ENCODE measurements around the gene TRPV3.
"Not testable (repeated sequence)": the region's sequence is repeated elsewhere in the genome, so short reads cannot be mapped to it uniquely, and the experiment has no call there.

Gene TRPV3

DNA sequence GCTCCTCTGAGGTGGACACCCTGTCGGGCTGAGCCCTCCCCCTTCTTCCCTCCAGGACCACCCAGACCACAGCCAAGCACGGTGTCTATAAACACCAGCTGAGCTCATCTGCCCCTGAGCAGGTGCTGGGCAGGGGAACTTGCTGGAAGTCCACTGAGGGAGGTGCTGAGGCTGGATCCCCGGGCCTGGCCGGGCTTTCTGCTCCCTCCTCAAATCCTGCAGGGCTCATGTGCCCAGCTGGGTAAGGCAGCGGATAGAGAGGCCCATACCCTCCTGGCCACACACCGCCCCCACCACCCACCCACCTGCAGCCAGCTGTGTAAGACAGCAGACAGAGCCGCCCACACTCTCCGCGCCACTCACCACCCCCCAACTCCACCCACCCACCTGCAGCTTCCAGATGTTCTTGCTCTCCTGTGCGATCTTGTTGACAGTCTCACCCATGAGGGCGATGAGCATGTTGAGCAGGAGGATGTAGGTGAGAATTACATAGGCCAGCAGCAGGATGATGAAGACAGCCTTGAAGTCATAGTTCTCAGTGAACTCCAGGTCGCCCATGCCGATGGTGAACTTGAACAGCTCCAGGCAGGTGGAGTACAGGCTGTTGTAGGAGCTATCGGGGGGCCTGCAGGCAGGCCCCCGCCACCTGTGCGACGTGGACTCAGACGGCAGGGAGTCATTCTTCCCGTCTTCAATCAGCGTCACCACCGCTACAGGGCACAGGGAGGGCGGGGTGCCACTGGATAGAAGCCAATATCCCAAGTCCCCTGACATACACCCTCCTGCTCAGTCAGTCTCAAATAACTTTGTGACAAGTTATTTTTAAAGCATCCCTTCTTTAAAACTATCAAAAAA lies 15.9 kb upstream of the TRPV3 start:
- DNase-seq (ENCODE audit: low read depth): no peak

DNA sequence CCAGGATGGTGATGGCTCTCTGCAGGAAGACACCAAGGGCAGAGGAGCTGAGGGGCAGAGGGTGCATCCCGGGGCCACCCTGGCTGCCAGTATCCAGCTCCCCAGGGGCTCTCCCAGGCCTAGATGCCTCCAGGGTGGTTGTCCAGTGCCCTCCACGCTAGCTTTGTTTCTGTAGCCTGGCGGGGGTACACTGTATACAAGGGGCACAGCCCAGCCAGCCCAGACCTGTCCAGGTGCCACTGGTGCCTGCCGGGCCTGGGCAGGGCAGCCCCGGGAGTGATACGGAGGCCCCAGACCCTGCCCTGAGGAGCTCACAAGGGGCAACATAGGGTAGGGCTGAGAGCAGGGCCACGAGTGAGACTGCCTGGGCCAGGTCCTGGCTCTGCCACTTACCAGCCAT lies 14.6 kb upstream of the TRPV3 start:
- DNase-seq (ENCODE audit: low read depth): no peak

DNA sequence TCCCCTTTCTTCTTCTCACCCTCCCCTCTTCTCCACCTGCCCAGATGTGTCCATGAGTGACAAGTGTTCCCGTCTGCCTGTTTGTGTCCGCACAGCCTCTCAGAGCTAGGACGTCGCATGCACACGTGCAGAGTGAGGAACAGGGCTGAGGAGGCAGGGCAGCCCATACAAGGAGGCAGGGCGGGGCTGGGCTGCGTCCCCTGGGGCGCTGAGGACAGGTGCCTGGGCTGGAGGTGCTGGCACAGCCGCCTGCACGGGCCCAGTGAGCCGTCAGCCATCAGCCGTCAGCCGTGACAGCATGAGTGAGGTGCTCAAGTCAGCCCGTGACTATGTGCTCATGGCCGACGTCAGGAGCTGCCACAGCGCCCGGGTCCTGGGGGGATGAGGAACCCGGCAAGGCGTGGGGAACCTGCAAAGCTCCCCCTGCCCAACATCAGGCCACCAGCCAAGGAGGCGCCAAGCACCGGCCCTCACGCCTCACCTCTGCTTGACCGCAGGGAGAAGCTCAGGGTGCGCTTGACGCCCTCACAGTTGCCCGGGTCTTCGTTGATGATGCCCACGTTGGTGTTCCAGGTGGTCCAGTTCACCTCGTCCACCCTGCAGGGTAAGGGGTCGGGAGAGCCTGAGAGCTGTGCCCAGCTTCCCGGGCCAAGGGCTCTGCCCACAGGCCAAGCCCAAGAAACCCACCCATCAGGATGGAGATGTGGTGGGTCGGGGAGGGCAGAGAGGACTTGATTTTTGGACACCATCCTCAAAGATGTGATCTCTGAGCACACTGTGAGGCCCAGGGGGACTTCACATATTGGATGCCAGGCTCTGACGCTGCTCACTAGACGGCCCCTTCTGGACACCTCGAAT lies 13.7 kb upstream of the TRPV3 start:
- no peak for DNase-seq (ENCODE audit: low read depth)

DNA sequence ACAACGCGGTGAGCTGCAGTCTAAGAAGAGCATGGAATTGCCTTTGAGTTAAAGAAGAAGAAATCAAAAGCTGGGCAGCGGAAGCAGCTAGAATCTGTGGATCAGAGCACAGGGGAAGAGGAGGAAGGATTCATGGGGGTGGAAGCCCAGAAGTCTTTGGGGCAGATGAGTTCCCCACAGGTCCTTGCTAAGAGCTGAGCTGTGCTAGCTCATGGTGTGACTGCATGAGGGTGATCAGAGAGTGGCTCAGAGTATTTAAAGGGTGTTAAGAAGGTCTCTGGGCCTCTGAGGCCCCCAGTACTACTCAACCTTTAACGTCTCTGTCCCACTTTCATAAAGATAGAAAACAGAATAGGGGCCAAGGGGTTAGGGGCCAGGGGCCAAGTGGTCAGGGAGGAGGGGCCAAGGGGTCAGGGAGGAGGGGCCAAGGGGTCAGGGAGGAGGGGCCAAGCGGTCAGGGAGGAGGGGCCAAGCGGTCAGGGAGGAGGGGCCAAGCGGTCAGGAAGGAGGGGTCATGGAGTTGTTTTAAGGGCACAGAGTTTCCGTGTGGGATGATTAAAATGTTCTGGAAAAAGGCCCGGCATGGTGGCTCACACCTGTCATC lies 12.0 kb upstream of the TRPV3 start:
- no peak for DNase-seq (ENCODE audit: low read depth)

DNA sequence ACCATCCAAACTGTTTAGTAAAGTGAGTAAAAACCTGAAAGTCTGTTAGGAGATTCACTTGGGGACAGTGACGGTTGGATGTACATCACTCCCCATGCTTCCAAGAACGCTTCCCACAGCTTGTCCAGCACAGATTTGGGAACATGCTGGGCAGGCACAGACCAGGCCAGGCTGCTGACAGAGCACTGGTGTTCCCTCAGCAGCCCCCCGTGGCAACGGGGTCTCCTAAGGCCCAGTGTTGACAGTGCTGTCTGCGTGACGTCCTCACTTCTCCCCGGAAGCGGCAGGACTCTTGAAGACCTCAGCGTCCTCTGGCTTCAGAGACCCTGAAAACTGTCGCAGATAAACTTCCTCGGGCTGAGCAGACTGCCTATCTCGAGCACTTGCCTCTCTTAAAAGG lies 8.9 kb upstream of the TRPV3 start:
- DNase-seq (ENCODE audit: low read depth): no peak

DNA sequence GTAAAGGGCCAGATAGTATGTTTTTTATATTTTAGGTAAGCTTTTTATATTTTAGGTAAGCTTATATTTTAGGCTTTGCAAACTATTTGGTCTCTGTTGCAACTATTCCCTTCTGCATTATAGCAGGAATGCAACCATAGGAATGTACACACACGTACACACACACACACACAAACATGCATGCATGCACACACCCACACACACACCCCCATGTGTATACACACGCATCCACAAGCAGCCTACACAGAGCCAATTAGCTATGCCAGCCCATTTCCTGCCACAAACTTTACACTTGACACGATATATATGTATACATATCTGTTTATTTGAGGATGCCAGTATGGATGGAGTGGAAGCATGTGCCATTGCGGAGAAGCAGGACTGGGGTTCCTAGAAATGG lies 7.5 kb upstream of the TRPV3 start:
- DNase-seq (ENCODE audit: low read depth): no peak

DNA sequence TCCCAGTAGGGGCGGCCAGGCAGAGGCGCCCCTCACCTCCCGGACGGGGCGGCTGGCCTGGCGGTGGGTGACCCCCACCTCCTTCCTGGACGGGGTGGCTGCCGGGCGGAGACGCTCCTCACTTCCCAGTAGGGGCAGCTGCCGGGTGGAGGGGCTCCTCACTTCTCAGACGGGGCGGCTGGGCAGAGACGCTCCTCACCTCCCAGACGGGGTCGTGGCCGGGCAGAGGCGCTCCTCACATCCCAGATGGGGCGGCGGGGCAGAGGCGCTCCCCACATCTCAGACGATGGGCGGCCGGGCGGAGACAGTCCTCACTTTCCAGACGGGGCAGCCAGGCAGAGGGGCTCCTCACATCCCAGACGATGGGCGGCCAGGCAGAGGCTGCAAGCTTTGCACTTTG lies 6.6 kb upstream of the TRPV3 start:
- not testable (repeated sequence) for DNase-seq (ENCODE audit: low read depth)

DNA sequence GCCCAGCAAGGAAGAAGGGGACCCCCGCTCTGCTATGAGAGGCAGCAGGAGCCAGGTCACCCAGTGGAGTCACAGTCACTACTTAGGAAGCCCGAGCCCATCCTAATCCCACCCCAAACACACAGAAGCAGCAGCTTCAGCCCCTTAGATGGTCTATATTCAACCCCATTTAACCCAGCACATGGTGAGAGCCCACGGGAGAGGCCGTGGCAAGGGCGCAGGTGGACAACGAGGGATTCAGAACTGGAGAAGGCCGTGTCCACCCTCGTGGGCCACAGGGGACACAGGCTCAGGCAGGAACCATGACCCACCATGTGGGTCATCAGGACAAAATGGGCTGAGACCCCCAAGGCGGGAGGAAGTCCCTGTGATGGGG lies 1.6 kb upstream of the TRPV3 start:
- no peak for DNase-seq (ENCODE audit: low read depth)

DNA sequence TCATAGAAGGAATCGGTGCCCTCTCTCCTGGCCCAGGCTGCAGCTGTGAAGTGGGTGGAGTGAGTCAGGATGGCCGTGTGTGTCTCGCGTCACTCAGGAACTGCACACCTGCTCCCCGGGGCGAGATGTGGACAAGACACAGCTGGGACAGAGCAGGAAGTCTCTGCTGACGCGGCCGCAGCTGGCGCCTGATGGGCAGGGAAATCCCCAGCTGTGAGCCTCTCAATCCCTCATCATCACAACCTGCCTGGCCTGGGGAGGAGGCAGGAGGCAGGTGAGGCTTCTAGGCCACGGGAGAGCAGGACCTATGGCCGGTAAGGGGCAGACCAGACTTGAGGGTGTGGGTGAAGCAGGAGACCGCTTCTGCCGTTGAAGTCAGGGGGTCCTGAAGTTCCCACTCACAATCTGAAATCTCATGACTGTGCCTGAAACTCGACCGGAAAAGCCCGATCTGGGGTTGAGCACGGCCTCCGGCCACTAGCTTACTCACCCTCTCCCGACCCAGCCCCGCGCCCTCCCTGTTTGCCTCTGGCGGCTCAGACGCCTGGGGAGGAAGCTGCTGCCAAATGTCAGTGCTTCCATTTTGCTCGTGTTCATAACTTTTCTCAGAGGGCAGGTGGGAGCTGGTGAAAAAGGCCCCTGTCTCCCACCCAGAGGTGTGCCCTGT lies 1.1 kb upstream of the TRPV3 start:
- DNase-seq (ENCODE audit: low read depth): peak; percentile 17

DNA sequence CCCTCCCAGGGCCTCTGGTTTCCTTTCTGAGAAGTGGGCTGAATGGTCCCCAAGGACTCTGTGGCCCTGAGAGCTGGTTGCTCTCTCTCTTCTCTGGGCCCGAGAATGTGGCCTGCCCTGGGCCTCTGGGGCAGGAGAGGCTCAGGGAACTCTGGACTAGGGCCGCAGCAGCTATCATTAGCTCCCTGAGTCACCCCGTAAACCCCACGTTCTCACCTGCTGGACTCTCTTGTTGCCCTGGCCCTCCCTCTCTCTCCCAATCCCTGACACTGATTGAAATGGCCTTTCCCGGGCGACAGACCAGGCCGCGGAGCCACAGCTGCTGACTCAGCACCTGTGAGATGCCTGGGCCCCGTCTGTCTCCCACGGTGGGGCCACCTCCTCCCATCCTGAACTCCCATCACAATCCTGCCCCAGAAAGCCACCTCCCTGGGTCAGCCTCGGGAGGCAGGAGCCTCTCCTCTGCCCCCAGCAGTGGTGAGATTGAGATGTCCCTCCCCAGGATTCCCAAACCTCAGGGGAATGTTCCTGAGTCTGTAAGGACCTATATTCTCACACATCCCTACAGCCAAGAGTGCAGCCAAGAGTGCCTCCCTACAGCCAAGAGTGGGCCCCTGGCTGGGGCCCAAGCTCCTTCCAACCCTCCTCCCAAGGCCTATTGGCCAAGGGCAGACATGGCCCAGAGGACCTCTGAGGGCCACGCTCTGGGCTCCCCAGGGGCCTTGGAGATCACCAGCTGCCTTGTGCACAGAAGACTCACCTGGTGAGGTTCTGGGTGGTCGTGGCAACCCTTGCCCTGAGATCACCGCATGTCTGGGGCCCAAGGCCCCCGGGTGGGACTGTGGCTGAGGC lies 470 bp downstream of the TRPV3 start:
- no peak for DNase-seq (ENCODE audit: low read depth)

DNA sequence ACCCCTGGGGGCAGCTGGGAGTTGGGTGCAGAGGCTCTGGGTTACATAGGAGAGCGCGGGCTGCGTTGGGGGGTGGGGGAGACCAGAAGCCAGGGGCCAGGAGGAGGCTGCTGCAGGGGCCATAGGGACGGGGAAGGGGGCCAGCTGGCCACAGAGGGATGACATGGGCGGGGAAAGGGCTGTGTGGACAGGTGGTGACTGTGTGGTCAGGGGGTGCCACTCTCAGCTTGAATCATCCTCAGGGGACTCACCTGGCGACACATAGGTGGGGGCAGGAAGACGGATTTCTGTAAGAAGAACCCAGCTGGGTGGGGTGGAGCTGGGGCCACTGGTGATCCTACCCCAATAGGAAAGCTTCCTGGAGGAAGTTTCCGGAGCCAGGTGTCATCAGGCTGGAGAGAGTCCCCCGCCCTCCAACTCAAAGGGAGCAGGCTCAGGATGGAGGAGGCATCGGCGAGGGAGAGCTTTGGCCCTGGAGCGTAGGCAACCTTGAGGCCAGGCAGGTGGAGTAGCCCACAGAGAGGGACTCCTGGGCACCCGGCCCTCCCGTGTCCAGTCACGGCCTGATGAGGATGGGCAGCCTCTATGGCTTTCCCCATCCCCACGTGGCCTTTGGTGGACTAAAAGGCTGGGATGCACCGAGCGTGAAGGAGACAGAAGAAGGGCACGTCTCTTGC lies 1.2 kb downstream of the TRPV3 start:
- DNase-seq (ENCODE audit: low read depth): no peak

DNA sequence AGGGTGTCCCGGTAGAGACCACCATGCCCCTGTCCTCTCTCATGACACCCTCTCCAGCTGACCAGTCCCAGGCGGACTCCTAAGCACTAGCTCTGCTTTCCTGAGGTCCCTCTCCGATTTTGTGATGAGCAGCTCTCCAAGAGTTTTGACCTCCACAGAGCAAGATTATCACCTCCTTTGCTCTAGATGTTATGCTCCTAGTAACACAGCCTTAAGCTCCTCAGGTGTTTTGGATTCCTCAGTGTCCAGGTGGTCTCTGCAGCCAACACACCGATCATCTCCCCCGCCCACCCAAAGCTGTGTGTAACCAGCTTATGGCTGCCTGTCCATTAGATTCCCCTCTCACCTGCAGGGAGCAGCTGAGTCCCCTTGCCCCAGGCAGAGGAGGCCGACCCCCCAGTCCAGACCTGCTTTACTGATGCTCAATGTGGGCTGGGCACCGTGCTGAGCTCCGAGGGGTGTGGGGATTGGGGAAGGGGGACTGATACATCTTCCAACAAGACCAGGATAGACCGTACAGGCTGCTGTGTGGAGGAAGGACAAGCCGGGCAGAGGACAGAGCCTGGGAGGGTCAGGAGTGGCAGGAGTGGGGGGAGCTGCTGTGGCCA lies 2.3 kb downstream of the TRPV3 start:
- no peak for DNase-seq (ENCODE audit: low read depth)

DNA sequence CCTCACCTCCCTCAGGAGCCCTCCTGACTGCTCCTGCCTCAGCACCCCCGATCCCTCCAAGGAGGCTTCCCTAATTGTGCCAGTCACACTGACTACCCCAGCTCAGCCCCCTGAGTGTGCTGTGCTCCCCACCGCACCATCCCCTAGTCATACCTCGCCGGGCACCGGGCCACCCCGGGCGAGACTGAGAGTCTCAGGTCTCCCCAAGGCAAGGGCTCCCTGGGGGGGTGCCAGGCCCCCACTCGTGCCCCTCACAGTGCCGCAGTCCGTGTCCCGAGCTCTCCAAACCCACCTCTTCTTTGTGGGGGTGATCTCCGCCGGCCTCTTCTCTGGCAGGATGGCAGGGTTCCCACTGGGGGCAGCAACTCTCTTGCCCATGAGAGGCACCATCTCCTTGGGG lies 3.2 kb downstream of the TRPV3 start:
- DNase-seq (ENCODE audit: low read depth): no peak

DNA sequence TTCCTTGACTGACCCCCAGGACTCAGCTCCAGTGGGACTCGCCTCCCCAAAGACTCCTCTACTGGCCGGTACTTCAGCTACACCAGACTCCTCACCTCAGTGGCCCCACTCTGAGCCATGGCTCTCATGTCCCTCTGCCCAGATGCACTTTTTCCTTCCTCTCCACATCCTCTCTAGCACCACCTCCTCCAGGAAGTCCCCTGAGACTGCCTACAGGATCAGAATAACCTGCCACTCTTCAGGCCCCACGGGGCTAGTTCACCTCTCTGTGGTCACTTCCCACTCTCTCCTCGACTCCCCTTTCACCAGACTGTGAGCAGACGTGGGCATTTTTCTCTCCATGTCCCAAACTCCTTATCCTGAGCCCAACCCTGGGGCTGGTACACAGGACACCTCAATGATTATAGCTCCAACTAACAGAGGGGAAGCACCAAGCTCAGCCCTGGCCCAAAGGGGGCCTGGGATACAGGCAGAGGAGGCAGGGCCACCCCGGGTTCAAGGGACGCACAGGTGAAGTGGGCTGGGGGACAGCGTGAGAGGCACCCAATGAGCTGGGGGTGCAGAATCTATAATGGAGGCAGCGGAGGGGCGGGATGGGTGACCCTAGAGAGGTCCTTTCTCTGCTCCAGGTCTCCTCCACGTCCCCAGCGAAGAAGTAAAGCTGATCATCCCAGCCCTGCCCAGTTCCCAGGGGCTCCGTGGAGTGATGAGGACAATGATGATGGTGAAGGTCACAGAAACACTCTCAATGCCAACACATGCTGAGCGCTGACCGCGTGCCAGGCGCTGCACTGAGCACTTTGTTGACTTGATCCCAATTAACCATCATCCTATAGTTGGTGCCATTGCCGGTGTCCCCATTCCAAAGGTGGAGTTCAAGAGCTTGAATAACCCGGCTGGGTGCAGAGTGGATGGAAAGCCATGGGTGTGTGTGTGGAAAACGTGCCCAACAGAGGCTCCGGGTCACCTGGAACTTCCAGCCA lies 3.9 kb downstream of the TRPV3 start:
- no peak for DNase-seq (ENCODE audit: low read depth)

DNA sequence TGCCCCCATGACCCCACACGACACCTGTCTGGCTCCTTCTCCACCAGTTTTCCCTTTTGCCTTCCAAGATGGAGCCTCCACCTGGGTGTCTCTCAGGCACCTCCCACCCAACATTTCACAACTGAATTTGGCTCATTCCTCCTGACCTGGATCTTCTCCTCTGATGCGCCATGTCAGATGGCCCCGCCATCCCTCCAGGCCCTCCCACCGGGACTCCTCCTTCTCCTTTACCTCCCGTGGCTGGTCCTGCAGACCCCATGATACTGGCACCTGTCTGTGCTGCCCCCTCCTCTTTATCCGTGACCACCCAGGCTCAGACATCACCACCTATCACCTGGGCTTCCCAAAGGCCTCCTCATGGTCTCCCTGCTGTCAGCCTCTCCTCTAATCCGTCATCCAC lies 4.7 kb downstream of the TRPV3 start:
- no peak for DNase-seq (ENCODE audit: low read depth)

DNA sequence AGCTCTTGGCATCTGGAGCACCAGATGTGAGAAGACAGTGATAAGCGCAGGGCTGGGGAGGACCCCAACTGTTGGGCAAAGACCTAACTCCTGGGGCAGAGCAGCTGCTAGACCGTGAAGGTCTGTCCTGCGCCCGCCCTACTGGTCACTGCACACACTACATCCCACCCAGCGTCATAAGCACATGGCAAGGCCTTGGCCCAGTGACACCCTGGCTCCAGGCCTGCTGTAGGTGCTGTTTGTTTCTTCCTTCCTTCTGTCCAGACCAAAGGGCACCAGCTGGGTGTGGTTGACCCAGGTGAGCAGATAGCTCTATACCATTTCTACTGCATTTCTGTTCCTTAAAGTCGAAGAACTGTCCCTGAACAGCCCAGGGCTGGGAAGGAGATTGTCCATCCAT lies 6.4 kb downstream of the TRPV3 start:
- DNase-seq (ENCODE audit: low read depth): no peak

DNA sequence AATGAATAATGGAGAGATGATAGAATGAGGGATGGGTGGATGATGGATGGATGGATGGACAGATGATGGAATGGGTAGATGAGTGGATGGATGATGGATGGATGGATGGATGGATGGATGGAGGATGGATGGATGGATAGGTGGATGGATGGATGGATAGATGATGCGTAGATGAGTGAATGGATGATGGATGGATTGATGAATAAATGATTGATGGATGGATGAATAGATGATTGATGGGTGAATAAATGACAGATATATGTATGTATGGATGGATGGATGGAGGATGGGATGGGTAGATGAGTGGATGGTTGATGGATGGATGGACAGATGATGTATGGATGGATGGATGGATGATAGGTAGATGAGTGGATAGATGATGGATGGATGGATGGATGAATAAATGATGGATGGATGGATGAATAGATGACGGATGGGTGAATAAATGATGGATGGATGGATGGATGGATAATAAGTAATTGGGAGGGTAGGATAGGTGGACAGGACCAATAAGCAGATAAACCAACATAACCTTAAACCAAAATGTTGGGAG lies 7.9 kb downstream of the TRPV3 start:
- no peak for DNase-seq (ENCODE audit: low read depth)

DNA sequence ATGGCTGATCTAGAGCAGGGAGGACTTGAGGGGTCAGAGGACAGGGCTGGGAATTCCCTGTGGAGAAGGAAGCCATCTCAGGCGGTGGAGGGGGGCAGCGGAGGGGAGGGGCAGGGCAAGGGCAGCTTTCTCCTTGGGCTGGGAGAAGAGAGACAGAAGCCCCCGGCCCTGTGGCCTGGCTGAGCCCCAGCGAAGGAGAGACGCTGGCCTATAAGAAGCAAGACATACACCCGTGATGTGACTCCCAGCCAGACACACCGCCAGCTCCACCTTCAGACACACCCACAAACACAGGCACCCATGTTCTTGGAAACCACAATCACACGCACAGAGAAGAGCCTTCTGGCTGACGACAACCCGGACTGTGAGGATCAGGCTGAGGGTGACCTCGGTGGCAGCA lies 10.0 kb downstream of the TRPV3 start:
- no peak for DNase-seq (ENCODE audit: low read depth)

DNA sequence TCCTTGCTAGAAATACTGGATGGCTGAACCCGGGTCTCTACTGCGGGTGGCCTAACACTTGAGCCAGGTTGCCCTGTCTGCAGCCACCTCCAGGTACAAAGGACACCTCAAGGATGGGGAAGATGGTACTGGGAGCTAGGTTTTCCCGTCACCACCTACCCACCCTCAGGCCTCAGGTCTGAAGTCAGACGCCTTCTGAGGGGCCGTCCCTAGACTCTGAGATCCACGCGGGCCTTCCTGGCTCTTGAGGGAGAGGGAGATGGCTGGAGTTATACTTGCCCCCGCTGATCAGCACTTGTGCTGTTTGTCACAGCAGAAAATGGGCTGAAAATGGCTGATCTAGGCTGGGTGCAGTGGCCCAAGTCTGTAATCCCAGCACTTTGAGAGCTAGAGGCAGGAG lies 10.6 kb downstream of the TRPV3 start:
- no peak for DNase-seq (ENCODE audit: low read depth)

All from activated T-helper 1 cell treated with Interleukin-2 at 50 U/mL for 16 hours (primary cell).